Esophagus muscularis mucosa (tissue), 4 donors: ENCODE measurements around the gene NTM. TPM values are rescaled to one million over a fixed set of nuclear protein-coding genes. Genes with fewer than 3 reads are reported as not detected.

Experiments used
- DNase-seq: peaks from one replicate; pipeline ENCODE4 v3.0.0-alpha.2; 2017; ENCODE audit errors: extremely low spot score
- H3K27ac ChIP-seq, 4 donors: fragments of 200-600 bp; sonication (generic); replicated peaks in 1 of 4; 1 replicate in 3 of 4; 2 replicates in 1 of 4; pipeline ENCODE4 v1.5.1; 2016 to 2019; ENCODE audit warnings: mild to moderate bottlenecking in 1 of 4
- H3K27me3 ChIP-seq, 4 donors: fragments of 200-600 bp; sonication (generic); one replicate each; pipeline versions ENCODE4 v1.5.1 to v1.6.0; 2016 to 2019
- H3K36me3 ChIP-seq, 4 donors: fragments of 200-600 bp; sonication (generic); one replicate each; pipeline ENCODE4 v1.5.1; 2016 to 2019
- H3K4me1 ChIP-seq, 4 donors: fragments of 200-600 bp; sonication (generic); one replicate each; pipeline ENCODE4 v1.5.1; 2016 to 2019
- H3K4me3 ChIP-seq, 4 donors: fragments of 200-600 bp; sonication (generic); 1 replicate in 2 of 4; 2 replicates in 2 of 4; pipeline ENCODE4 v1.5.1; 2016 to 2019; ENCODE audit warnings: mild to moderate bottlenecking in 4 of 4, moderate library complexity in 1 of 4
- H3K9me3 ChIP-seq, 4 donors: fragments of 200-600 bp; sonication (generic); 1 replicate in 3 of 4; 2 replicates in 1 of 4; pipeline ENCODE4 v1.5.1; 2016 to 2019
- CTCF ChIP-seq, 3 experiments: fragments of 200-600 bp in 2 of 3; fragments of 450-650 bp in 1 of 3; sonication (generic) in 2 of 3; IDR thresholded peaks; one replicate each; pipeline ENCODE4 v1.5.1; 2017 to 2019; ENCODE audit warnings: antibody characterized with exemption in 3 of 3, mild to moderate bottlenecking in 2 of 3, moderate library complexity in 1 of 3
- EP300 ChIP-seq: sonication (generic); formaldehyde crosslinking; IDR thresholded peaks from one replicate; pipeline ENCODE4 v1.6.1; 2017; ENCODE audit warnings: antibody characterized with exemption
- POLR2A ChIP-seq: fragments of 450-650 bp; IDR thresholded peaks from one replicate; pipeline ENCODE4 v1.6.1; 2017; ENCODE audit warnings: antibody characterized with exemption, moderate library complexity, mild to moderate bottlenecking, low read depth
- POLR2AphosphoS5 ChIP-seq, 2 donors: sonication (generic); formaldehyde crosslinking; IDR thresholded peaks; one replicate each; pipeline ENCODE4 v1.6.1; 2017; ENCODE audit warnings: antibody characterized with exemption in 2 of 2
- WGBS: methylation state at CpG from one replicate; pipeline ENCODE4 v1.1.5; 2018; 5-methylcytosine and 5-hydroxymethylcytosine counted together
- intact Hi-C: fragments of 100-400 bp; cut with DNase I; formaldehyde crosslinking; loops from one replicate; pipeline ENCODE4 v1.15.1; 2023
- total RNA-seq, 4 donors: library from RNA; depleted of rRNA; stranded (reverse); fragments of >200 nt; gene quantifications; one replicate each; pipeline versions ENCODE4 v1.1.0 to v1.2.1, GENCODE V29; 2016

NTM gene
- total RNA-seq, 4 donors from 2014 or later, result 5.6 to 25.3 (median 8.3) TPM

GRCh38 chr11:131464461-131464860 is 94.0 kb downstream of the NTM start:
- Histone ChIP-seq H3K27me3 (peaks cover 0 to 43% (median 0%) of the 10 kb centered on the region in 4 donors), H3K9me3 (no peaks in the 10 kb centered on the region), H3K4me3 (no peak overlapping the region), H3K4me1 (no peaks in the 10 kb centered on the region), H3K36me3 (no peaks in the 10 kb centered on the region), H3K27ac (no peak overlapping the region)
- intact Hi-C loops, result no loop called here
- WGBS, result 31% methylated on average over 8 of the region's 9 CpGs
- no peak for TF ChIP-seq POLR2AphosphoS5 (IDR thresholded peaks at IDR 0.05)
- no peak for TF ChIP-seq EP300
- TF ChIP-seq CTCF (IDR thresholded peaks at IDR 0.05), result no peak
- TF ChIP-seq POLR2A, result no peak
- DNase-seq, result no peak

GRCh38 chr11:131465039-131465438 is 94.6 kb downstream of the NTM start:
- DNase-seq, result no peak
- intact Hi-C loops, result no loop called here
- Histone ChIP-seq H3K36me3 (no peaks in the 10 kb centered on the region), H3K27me3 (peaks cover 0 to 47% (median 0%) of the 10 kb centered on the region in 4 donors), H3K4me3 (no peak overlapping the region), H3K27ac (no peak overlapping the region), H3K9me3 (no peaks in the 10 kb centered on the region), H3K4me1 (no peaks in the 10 kb centered on the region)
- TF ChIP-seq POLR2A (no peak), CTCF (IDR thresholded peaks at IDR 0.05) (no peak), EP300 (no peak), POLR2AphosphoS5 (IDR thresholded peaks at IDR 0.05) (no peak)
- 95% methylated on average over 5 of the region's 5 CpGs for WGBS

GRCh38 chr11:131465746-131466145 is 95.3 kb downstream of the NTM start:
- WGBS, result 88% methylated on average over 4 of the region's 5 CpGs
- intact Hi-C loops, result no loop called here
- DNase-seq, result no peak
- Histone ChIP-seq H3K4me3 (no peak overlapping the region), H3K27ac (no peak overlapping the region), H3K36me3 (no peaks in the 10 kb centered on the region), H3K27me3 (peaks cover 0 to 51% (median 0%) of the 10 kb centered on the region in 4 donors), H3K4me1 (no peaks in the 10 kb centered on the region), H3K9me3 (no peaks in the 10 kb centered on the region)
- TF ChIP-seq POLR2A (no peak), CTCF (IDR thresholded peaks at IDR 0.05) (no peak), EP300 (no peak), POLR2AphosphoS5 (IDR thresholded peaks at IDR 0.05) (no peak)

- DNase-seq, result no peak
- Histone ChIP-seq H3K27ac (no peak overlapping the region), H3K4me3 (no peak overlapping the region), H3K4me1 (no peaks in the 10 kb centered on the region), H3K36me3 (no peaks in the 10 kb centered on the region), H3K27me3 (peaks cover 0 to 55% (median 0%) of the 10 kb centered on the region in 4 donors), H3K9me3 (no peaks in the 10 kb centered on the region)
- intact Hi-C loops, result no loop called here
- TF ChIP-seq EP300 (no peak), POLR2A (no peak), CTCF (IDR thresholded peaks at IDR 0.05) (no peak), POLR2AphosphoS5 (IDR thresholded peaks at IDR 0.05) (no peak)
- WGBS, result 66% methylated on average over 7 of the region's 10 CpGs
Observed at GRCh38 chr11:131467645-131468394, 97.4 kb downstream of the NTM start.
